AG04450 (cell line): ENCODE data around the gene UNC5A. TPM values are rescaled to one million over a fixed set of nuclear protein-coding genes. Genes with fewer than 3 reads are reported as not detected.

Source experiments
- CTCF ChIA-PET: fragments of 300-600, 350-600 bp; formaldehyde crosslinking; extraction: SDS; loops from one replicate; lab custom pipeline; 2022; ENCODE audit warnings: antibody characterized with exemption, inconsistent platforms; lab: Charles Lee
- POLR2A ChIA-PET: fragments of 350-600 bp; formaldehyde crosslinking; extraction: SDS; loops from one replicate; lab custom pipeline; 2021; ENCODE audit warnings: antibody characterized with exemption, inconsistent platforms; lab: Yijun Ruan, JAX
- DNase-seq: peaks from one replicate; pipeline ENCODE4 v3.0.0-alpha.2; 2011; ENCODE audit warnings: low read depth, low spot score
- H3K27ac ChIP-seq: one replicate; pipeline ENCODE4 v1.5.1; 2012; ENCODE audit warnings: low read depth, low read length, control low read depth
- H3K27me3 ChIP-seq: one replicate; pipeline ENCODE4 v1.6.0; 2012; ENCODE audit warnings: low read length; ENCODE audit not compliant: control insufficient read depth, insufficient read depth
- H3K4me3 ChIP-seq: 2 replicates; pipeline ENCODE4 v1.5.1; 2011; ENCODE audit warnings: mild to moderate bottlenecking, low read depth, low read length, control low read depth
- H3K9me3 ChIP-seq: 2 replicates; pipeline ENCODE4 v1.5.1; 2012; ENCODE audit warnings: low read length; ENCODE audit not compliant: control insufficient read depth, insufficient read depth
- polyA plus RNA-seq: library from polyadenylated mRNA; depleted of rRNA; stranded (reverse); fragments of >200 nt; gene quantifications from 2 replicates; pipeline ENCODE4 v1.2.3, GENCODE V29; 2011
- TF ChIP-seq, protein P1 (sequence below): IDR thresholded peaks from 2 replicates; pipeline ENCODE4 v1.5.1; 2011; ENCODE audit warnings: low read depth, low read length, control low read depth, inconsistent platforms

The UNC5A gene
- polyA plus RNA-seq, 1 experiment = not detected

DNA sequence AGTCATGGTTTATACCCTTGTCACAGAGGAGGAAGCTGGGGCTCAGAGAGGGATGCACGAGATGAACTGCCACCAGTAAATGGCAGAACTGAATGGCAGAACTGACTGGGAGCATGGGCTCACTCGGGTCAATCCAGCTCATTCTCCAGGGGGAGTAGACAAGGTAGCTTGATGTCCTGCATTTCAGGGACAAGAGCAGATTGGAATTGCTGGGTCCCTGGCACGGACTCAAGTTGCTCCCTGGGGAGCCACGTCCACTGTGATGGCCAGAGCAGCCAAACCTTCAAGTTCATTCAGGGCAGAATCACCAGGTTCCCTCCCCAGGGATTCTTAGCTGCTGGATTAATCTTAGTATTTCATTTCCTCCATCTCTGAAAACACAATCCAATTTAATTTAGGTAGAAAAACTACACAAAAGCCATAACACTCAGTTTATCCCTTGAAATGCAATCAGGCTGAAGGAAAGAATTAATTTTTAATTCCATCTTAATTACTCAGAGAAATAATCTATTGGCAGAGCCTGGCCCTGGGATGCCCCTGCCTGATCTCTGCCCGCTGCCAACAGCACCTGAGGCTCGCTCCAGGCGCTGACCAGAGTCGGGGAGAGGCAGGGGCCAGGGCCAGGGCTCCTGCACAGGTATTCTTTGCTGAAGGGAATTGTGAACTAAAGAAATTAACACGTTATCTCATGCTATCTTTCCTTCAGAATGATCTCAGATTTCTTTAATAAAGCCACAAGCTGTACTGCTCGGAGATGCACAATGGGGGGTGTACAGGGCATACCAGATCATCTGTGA is 42.0 kb upstream of the UNC5A start:
- ChIA-PET CTCF (no interaction called here), POLR2A (no interaction called here)
- DNase-seq = no peak
- Histone ChIP-seq H3K27ac (no peak overlapping the region), H3K9me3 (no peaks in the 10 kb centered on the region), H3K27me3 (peaks cover 9% of the 10 kb centered on the region), H3K4me3 (no peak overlapping the region)
- TF ChIP-seq, protein P1, sequence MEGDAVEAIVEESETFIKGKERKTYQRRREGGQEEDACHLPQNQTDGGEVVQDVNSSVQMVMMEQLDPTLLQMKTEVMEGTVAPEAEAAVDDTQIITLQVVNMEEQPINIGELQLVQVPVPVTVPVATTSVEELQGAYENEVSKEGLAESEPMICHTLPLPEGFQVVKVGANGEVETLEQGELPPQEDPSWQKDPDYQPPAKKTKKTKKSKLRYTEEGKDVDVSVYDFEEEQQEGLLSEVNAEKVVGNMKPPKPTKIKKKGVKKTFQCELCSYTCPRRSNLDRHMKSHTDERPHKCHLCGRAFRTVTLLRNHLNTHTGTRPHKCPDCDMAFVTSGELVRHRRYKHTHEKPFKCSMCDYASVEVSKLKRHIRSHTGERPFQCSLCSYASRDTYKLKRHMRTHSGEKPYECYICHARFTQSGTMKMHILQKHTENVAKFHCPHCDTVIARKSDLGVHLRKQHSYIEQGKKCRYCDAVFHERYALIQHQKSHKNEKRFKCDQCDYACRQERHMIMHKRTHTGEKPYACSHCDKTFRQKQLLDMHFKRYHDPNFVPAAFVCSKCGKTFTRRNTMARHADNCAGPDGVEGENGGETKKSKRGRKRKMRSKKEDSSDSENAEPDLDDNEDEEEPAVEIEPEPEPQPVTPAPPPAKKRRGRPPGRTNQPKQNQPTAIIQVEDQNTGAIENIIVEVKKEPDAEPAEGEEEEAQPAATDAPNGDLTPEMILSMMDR = no peak

DNA sequence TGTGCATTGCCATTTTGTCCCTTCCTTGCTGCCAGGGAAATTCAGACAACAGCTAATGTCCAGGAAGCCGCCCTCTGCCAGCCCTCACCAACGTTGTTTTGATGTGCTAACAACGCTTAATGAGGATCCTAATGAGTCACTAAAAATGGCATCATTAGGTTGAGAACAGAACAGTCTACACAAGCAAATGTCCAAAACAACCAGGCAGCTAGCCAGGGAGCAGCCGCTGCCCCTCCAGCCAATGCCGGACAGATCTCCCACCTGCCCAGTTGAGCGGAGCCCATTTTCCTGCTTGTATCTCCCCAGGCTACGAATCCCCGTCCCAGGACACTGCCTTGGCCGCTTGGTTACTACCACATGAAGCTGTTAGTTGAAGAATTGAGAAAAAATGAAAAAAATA is 40.4 kb upstream of the UNC5A start:
- TF ChIP-seq, protein P1 = no peak
- Histone ChIP-seq H3K9me3 (no peaks in the 10 kb centered on the region; the same call in 1 of the 2 replicates), H3K27ac (no peak overlapping the region), H3K4me3 (no peak overlapping the region), H3K27me3 (peaks cover 14% of the 10 kb centered on the region)
- ChIA-PET POLR2A (no interaction called here), CTCF (no interaction called here)
- DNase-seq = no peak

DNA sequence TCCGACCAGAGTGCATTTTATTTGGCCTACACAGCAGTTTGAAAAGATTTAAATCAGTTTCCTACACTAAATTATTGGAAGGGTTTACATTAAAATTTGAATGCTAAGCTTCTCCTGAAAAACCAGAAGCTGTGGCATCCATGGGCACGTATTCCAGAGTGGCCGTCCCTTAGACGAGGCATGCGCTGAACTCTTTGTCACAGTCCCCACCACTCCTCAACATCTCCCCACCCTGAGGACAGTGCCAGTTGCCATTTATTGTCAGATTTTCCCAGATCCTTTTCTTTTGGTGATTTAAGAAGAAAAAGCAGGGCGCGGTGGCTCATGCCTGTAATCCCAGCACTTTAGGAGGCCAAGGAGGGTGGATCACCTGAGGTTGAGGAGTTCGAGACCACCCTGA is 39.9 kb upstream of the UNC5A start:
- no peak overlapping the region for H3K27ac ChIP-seq
- H3K9me3 ChIP-seq = no peaks in the 10 kb centered on the region; the same call in 1 of the 2 replicates
- TF ChIP-seq, protein P1 = no peak
- DNase-seq = no peak
- ChIA-PET POLR2A (no interaction called here), CTCF (no interaction called here)
- H3K4me3 ChIP-seq = no peak overlapping the region
- H3K27me3 ChIP-seq = peaks cover 16% of the 10 kb centered on the region

DNA sequence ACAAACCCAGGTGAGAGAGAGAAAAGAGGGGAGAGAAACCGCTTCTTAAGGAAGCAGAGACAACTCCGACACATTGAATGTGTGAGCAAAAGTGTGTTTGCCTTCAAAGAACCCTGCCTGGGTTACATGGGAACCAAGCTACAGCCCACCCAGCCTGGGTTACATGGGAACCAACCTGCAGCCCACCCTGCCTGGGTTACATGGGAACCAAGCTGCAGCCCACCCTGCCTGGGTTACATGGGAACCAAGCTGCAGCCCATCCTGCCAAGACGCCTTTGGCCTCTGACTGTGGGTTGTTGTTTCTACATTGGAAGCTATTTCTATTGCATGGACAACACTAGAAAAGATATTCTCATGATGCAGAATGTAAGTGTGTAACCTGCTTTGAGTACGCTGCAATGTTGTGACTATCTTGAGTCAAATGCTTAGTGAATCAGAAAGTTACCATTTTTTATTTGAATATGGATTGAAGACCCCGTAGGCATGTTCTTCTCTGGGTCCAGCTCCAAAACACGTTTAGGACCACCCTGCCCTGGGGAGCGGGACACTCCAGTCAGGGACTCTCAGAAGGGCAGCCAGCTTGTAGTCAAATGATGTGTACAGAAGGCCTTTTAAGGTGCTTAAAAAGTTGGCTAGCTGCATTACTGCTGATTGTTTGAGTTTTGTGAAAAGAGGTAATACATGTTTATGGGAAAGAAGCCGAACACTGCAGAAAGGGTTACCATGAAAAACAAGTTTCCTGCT is 39.1 kb upstream of the UNC5A start:
- TF ChIP-seq, protein P1 = no peak
- no peak for DNase-seq
- H3K4me3 ChIP-seq = no peak overlapping the region
- H3K9me3 ChIP-seq = no peaks in the 10 kb centered on the region; the same call in 1 of the 2 replicates
- POLR2A ChIA-PET = no interaction called here
- peaks cover 18% of the 10 kb centered on the region for H3K27me3 ChIP-seq
- CTCF ChIA-PET = no interaction called here
- H3K27ac ChIP-seq = no peak overlapping the region
